OCI-LY7 (cell line): ENCODE results near the gene TRIM71. TPM values are rescaled to one million over a fixed set of nuclear protein-coding genes. Genes with fewer than 3 reads are reported as not detected.

ENCODE experiments used
- BruUV-seq: library from RNA; stranded (reverse); fragments of 400-500 nt; replicated peaks from 2 replicates; lab custom pipeline; 2021; lab: Mats Ljungman, UMichigan
- CTCF ChIA-PET: fragments of 300-600 bp; sonication (Branson Sonifier 250); formaldehyde crosslinking; loops from one replicate; lab custom pipeline; 2022; ENCODE audit warnings: antibody characterized with exemption; ENCODE audit not compliant: unreplicated experiment; lab: Charles Lee
- POLR2A ChIA-PET: fragments of 300-600 bp; sonication (Branson Sonifier 250); formaldehyde crosslinking; loops from one replicate; lab custom pipeline; 2022; ENCODE audit warnings: antibody characterized with exemption; lab: Charles Lee
- DNase-seq: peaks from one replicate; pipeline ENCODE4 v3.0.0-alpha.2; 2015; ENCODE audit warnings: low spot score
- H2AFZ ChIP-seq: fragments of 200-600 bp; sonication (generic), shearing (Covaris generic); 2 replicates; pipeline ENCODE4 v1.6.1; 2014; ENCODE audit warnings: mild to moderate bottlenecking, antibody characterized with exemption, low read length, moderate library complexity
- H3K27ac ChIP-seq: fragments of 200-600 bp; sonication (generic); 2 replicates; pipeline ENCODE4 v1.5.1; 2014; ENCODE audit warnings: mixed run types, low read depth, mild to moderate bottlenecking, moderate library complexity, low read length, inconsistent platforms; ENCODE audit not compliant: poor library complexity, severe bottlenecking
- H3K36me3 ChIP-seq: fragments of 200-600 bp; sonication (generic); 2 replicates; pipeline ENCODE4 v1.6.1; 2014; ENCODE audit warnings: mild to moderate bottlenecking, antibody characterized with exemption, low read length, moderate library complexity, mixed read lengths; ENCODE audit not compliant: insufficient read depth
- H3K4me1 ChIP-seq: fragments of 200-600 bp; sonication (generic); 2 replicates; pipeline ENCODE4 v1.5.1; 2014; ENCODE audit warnings: mild to moderate bottlenecking, low read length; ENCODE audit not compliant: insufficient read depth, poor library complexity, severe bottlenecking
- H3K4me2 ChIP-seq: fragments of 200-600 bp; sonication (generic); 2 replicates; pipeline ENCODE4 v1.6.1; 2014; ENCODE audit warnings: mild to moderate bottlenecking, low read length
- H3K4me3 ChIP-seq: fragments of 200-600 bp; sonication (generic); 2 replicates; pipeline ENCODE4 v1.5.1; 2014; ENCODE audit warnings: mild to moderate bottlenecking, low read depth, low read length; ENCODE audit not compliant: poor library complexity, severe bottlenecking
- H3K79me2 ChIP-seq: fragments of 200-600 bp; sonication (generic); 2 replicates; pipeline ENCODE4 v1.6.1; 2016; ENCODE audit warnings: low read depth, mild to moderate bottlenecking, low read length, moderate library complexity, mixed read lengths; ENCODE audit not compliant: insufficient read depth
- H3K9me2 ChIP-seq: fragments of 200-600 bp; sonication (generic); 2 replicates; pipeline ENCODE4 v1.6.1; 2016; ENCODE audit warnings: mild to moderate bottlenecking, low read length, mixed read lengths; ENCODE audit not compliant: insufficient read depth
- H3K9me3 ChIP-seq: fragments of 200-600 bp; sonication (generic); 2 replicates; pipeline ENCODE4 v1.6.1; 2014; ENCODE audit warnings: mild to moderate bottlenecking, mixed run types, low read length, mixed read lengths
- H4K20me1 ChIP-seq: fragments of 200-600 bp; sonication (generic); 2 replicates; pipeline ENCODE4 v1.6.1; 2014; ENCODE audit warnings: mild to moderate bottlenecking, antibody characterized with exemption, low read length, moderate library complexity, mixed read lengths; ENCODE audit not compliant: insufficient read depth
- CTCF ChIP-seq: fragments of 200-600 bp; sonication (generic); conservative IDR thresholded peaks from 2 replicates; pipeline ENCODE4 v1.5.1; 2014; ENCODE audit warnings: mild to moderate bottlenecking, antibody characterized with exemption, low read length, moderate library complexity, mixed read lengths
- EZH2phosphoT487 ChIP-seq: fragments of 200-600 bp; sonication (generic); IDR thresholded peaks from 2 replicates; pipeline ENCODE4 v1.6.1; 2018; ENCODE audit warnings: low read depth, borderline replicate concordance, mild to moderate bottlenecking, mixed run types, antibody characterized with exemption, low read length, moderate library complexity, mixed read lengths
- intact Hi-C: fragments of 100-400 bp; cut with micrococcal nuclease; formaldehyde crosslinking; loops from one replicate; pipeline ENCODE4 v1.10.0; 2022; ENCODE audit not compliant: unreplicated experiment
- total RNA-seq, 2 experiments: library from RNA; depleted of rRNA in 1 of 2; stranded (reverse); fragments of >200 nt in 1 of 2; shearing (Covaris generic) in 1 of 2; gene quantifications; 2 replicates each; pipeline ENCODE4 v1.2.3, GENCODE V29; 2014 to 2022

The TRIM71 gene
- total RNA-seq, 2 experiments from 2014 or later = not detected

- CTCF ChIA-PET = no interaction called here
- intact Hi-C loops = no loop called here
- H3K4me2 ChIP-seq = 0 out of 2 replicates have a peak overlapping the region, but pooled peaks have one; percentile 11
Measured at GRCh38 chr3:32814361-32814760, 3.4 kb upstream of the TRIM71 start.

GRCh38 chr3:32815841-32816438 lies 1.9 kb upstream of the TRIM71 start:
- no peaks in the 10 kb centered on the region for H3K79me2 ChIP-seq
- DNase-seq = no peak
- H2AFZ ChIP-seq = peak overlapping the region; percentile 7; the same call in 1 of the 2 replicates
- no peaks in the 10 kb centered on the region for H4K20me1 ChIP-seq
- no peak overlapping the region; the same call in 1 of the 2 replicates for H3K4me2 ChIP-seq
- intact Hi-C loops = no loop called here
- no peak overlapping the region for H3K4me3 ChIP-seq
- no peaks in the 10 kb centered on the region for H3K9me2 ChIP-seq
- no peaks in the 10 kb centered on the region for H3K36me3 ChIP-seq
- peaks cover 4% of the 10 kb centered on the region for H3K4me1 ChIP-seq
- BruUV-seq = no TSS peak
- POLR2A ChIA-PET = interaction anchor here (1.0 kb wide), 1 partner anchor 11 kb away, joined by 3 read pairs; no protein-coding TSS in a partner anchor
- TF ChIP-seq CTCF (no peak), EZH2phosphoT487 (no peak)
- CTCF ChIA-PET = no interaction called here
- no peak overlapping the region for H3K27ac ChIP-seq
- no peaks in the 10 kb centered on the region for H3K9me3 ChIP-seq

More at GRCh38 chr3:32814361-32814760, 3.4 kb upstream of the TRIM71 start:
- H3K27ac ChIP-seq = no peak overlapping the region
- H3K79me2 ChIP-seq = no peaks in the 10 kb centered on the region
- POLR2A ChIA-PET = interaction anchor here (0.6 to 0.8 kb wide), 3 partner anchors 26 to 1996 kb away, joined by 3 read pairs; no protein-coding TSS in a partner anchor
- no TSS peak for BruUV-seq
- H2AFZ ChIP-seq = peak overlapping the region; percentile 61; the same call in 1 of the 2 replicates
- H3K9me3 ChIP-seq = no peaks in the 10 kb centered on the region
- no peak for DNase-seq
- H3K9me2 ChIP-seq = no peaks in the 10 kb centered on the region
- no peak for TF ChIP-seq CTCF
- no peak for TF ChIP-seq EZH2phosphoT487
- peaks cover 4% of the 10 kb centered on the region for H3K4me1 ChIP-seq
- no peaks in the 10 kb centered on the region for H4K20me1 ChIP-seq
- no peak overlapping the region for H3K4me3 ChIP-seq
- no peaks in the 10 kb centered on the region for H3K36me3 ChIP-seq
